ENCODE data around the gene NFATC1. TPM values are rescaled to one million over a fixed set of nuclear protein-coding genes. Genes with fewer than 3 reads are reported as not detected.

NFATC1 gene
- total RNA-seq, 1 donor from 2014 or later: 21.9 TPM

- H3K4me1 ChIP-seq: peaks cover 30% of the 10 kb centered on the region
- TF ChIP-seq POLR2AphosphoS5 (IDR thresholded peaks at IDR 0.05; ENCODE audit: insufficient read depth in 1 of 2, low read depth in 1 of 2): no peak
- no peak for TF ChIP-seq CTCF (IDR thresholded peaks at IDR 0.05)
- no peak for TF ChIP-seq POLR2A (IDR thresholded peaks at IDR 0.05)
- DNase-seq (ENCODE audit: extremely low spot score in 2 of 2): no peak
- no peaks in the 10 kb centered on the region for H3K27me3 ChIP-seq
- H3K4me3 ChIP-seq: no peak overlapping the region
- no peak overlapping the region for H3K27ac ChIP-seq
- intact Hi-C loops (cut with DNase I): no loop called here
- H3K36me3 ChIP-seq: no peaks in the 10 kb centered on the region
- H3K9me3 ChIP-seq: no peaks in the 10 kb centered on the region
These were observed 177.2 kb downstream of the NFATC1 start for GRCh38 chr18:79572848-79573451.

GRCh38 chr18:79573921-79574491 lies 178.3 kb downstream of the NFATC1 start:
- TF ChIP-seq CTCF (IDR thresholded peaks at IDR 0.05): no peak
- no peak for TF ChIP-seq POLR2AphosphoS5 (IDR thresholded peaks at IDR 0.05; ENCODE audit: insufficient read depth in 1 of 2, low read depth in 1 of 2)
- TF ChIP-seq POLR2A (IDR thresholded peaks at IDR 0.05): no peak
- Histone ChIP-seq H3K27me3 (no peaks in the 10 kb centered on the region), H3K27ac (no peak overlapping the region), H3K4me3 (no peak overlapping the region), H3K36me3 (no peaks in the 10 kb centered on the region), H3K9me3 (no peaks in the 10 kb centered on the region), H3K4me1 (peaks cover 33% of the 10 kb centered on the region)
- intact Hi-C loops (cut with DNase I): no loop called here
- DNase-seq (ENCODE audit: extremely low spot score in 2 of 2): no peak

DNA sequence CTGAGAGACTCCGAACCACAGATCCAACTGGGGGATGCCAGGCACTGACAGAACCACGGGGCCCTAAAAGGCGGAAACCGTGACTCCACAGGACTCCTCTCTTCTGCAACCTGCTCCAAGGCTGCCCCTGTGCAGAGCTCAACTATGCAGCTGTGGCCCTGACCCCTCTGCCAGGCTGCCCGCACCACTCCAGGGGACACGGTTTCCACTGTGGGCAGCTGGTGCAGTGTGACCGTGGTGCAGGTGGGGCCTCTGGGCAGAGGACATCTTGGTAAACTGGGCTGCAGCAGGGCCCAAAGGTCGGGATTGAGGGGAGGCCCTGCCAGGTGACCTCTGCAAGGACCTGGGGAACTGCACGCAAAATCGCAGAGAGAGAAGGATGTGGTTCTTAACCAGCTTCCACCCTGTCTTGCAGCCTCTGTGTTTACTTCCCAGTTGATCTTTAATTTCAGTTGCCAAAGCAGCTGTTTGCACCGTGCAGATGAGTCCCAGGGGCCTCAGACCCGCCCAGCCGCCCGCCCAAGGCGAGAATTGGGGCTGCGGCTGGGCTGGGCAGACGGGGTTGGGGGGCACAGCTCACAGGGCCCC lies 179.3 kb downstream of the NFATC1 start:
- no peak overlapping the region for H3K27ac ChIP-seq
- no peaks in the 10 kb centered on the region for H3K9me3 ChIP-seq
- no peak for TF ChIP-seq POLR2AphosphoS5 (IDR thresholded peaks at IDR 0.05; ENCODE audit: insufficient read depth in 1 of 2, low read depth in 1 of 2)
- TF ChIP-seq POLR2A (IDR thresholded peaks at IDR 0.05): no peak
- no peak for TF ChIP-seq CTCF (IDR thresholded peaks at IDR 0.05)
- H3K4me3 ChIP-seq: no peak overlapping the region
- H3K27me3 ChIP-seq: no peaks in the 10 kb centered on the region
- H3K36me3 ChIP-seq: no peaks in the 10 kb centered on the region
- intact Hi-C loops (cut with DNase I): no loop called here
- peaks cover 33% of the 10 kb centered on the region for H3K4me1 ChIP-seq
- DNase-seq (ENCODE audit: extremely low spot score in 2 of 2): no peak

DNA sequence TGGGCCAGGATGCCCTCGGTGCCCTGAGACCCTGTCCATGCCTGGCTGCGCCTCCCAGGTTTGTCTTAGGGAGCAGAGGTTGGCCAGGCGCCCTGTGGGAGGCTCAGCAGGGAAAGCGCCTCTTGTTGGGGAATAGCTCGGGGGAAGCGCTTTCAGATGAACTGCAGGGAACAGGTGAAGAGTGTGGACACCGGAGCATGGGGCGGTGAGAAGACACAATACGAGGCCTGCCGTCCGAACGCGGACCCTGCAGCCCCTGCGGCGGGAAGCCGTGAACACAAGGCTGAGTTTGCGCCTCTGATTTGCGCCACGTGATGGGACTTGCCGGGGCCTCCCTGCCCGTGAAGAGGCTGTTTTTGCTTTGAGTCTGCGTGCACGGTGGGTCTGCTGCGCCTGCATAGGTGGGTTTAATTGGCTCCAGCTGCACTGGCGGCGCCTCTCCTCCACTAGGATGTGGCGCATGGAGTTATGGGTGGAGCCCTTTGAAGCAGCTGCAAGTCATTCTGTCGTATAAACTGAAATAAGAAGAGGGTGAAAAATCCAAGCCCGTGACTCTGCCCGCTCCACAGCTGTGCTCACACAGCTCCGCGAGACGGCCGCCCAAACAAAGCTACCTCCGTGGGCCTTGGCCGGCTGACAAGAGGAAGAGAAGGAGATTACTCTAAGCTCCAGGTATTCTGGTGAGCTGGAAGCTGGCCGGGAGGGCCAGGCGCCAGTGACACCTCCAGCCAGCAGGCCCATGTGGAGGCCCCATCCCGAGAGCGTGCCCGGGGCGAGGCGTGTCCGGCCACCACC lies 180.4 kb downstream of the NFATC1 start:
- H3K4me3 ChIP-seq: peak overlapping the region in 1 of 2 donors; percentile 10
- TF ChIP-seq POLR2AphosphoS5 (IDR thresholded peaks at IDR 0.05; ENCODE audit: insufficient read depth in 1 of 2, low read depth in 1 of 2): peak in 1 of 2 donors; percentile 42
- no peak for TF ChIP-seq POLR2A (IDR thresholded peaks at IDR 0.05)

DNA sequence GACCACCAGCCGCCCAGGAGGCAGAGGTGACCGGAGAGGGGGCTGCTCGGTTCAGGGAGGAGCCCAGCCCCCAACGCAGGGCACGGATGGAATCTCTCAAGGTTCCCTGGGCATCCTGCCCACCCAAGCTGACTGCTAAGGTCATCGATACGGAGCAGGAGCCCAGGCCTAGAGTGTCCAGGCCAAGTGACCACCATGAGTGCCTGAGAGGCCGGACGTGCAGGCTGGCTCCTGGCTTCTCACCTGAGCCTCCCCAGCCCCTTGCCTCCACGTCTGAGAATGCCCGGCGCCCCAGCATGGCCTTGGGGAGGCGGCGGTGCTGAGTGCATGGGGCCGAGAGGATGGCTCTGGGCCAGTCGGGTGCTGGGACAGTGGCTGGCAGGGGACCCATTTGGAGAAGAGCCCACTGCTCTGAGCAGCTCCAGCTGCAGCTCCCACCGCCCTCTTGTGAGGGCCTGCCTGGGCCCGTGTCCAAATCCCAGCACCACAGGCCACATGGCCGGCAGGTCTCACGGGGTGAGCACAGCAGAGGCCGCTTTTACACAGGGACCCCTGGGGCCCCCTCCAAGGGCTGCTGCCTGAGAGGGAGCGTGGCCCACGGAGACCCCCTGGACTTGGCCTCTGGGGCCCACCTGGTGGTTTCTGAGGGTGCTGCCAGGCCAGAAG lies 181.1 kb downstream of the NFATC1 start:
- Histone ChIP-seq H3K27ac (peak overlapping the region; percentile 67), H3K4me3 (no peak overlapping the region), H3K36me3 (no peaks in the 10 kb centered on the region), H3K4me1 (peaks cover 33% of the 10 kb centered on the region), H3K27me3 (no peaks in the 10 kb centered on the region), H3K9me3 (no peaks in the 10 kb centered on the region)
- no peak for DNase-seq (ENCODE audit: extremely low spot score in 2 of 2)
- no peak for TF ChIP-seq CTCF (IDR thresholded peaks at IDR 0.05)
- TF ChIP-seq POLR2AphosphoS5 (IDR thresholded peaks at IDR 0.05; ENCODE audit: insufficient read depth in 1 of 2, low read depth in 1 of 2): no peak
- no peak for TF ChIP-seq POLR2A (IDR thresholded peaks at IDR 0.05)
- intact Hi-C loops (cut with DNase I): no loop called here

More for the DNA sequence above, 180.4 kb downstream of the NFATC1 start:
- DNase-seq (ENCODE audit: extremely low spot score in 2 of 2): no peak
- Histone ChIP-seq H3K4me1 (peaks cover 33% of the 10 kb centered on the region), H3K27ac (peak overlapping the region; percentile 67), H3K9me3 (no peaks in the 10 kb centered on the region), H3K36me3 (no peaks in the 10 kb centered on the region), H3K27me3 (no peaks in the 10 kb centered on the region)
- intact Hi-C loops (cut with DNase I): no loop called here

Data from vagina (tissue), 2 donors.